K562 (cell line): ENCODE data around the gene C1QTNF12. TPM values are rescaled to one million over a fixed set of nuclear protein-coding genes. Genes with fewer than 3 reads are reported as not detected.

Experiments
- ATAC-seq: fragments of 200-7000 bp; cut with Tn5 transposase; 3 replicates; pipeline ENCODE4 v1.9.1; 2020; ENCODE audit warnings: moderate library complexity
- BruUV-seq: library from RNA; stranded (reverse); fragments of 400-500 nt; replicated peaks from 2 replicates; lab custom pipeline; 2021; lab: Mats Ljungman, UMichigan
- CTCF ChIA-PET: fragments of 300-600 bp; formaldehyde crosslinking; extraction: SDS; loops from one replicate; lab custom pipeline; 2021; ENCODE audit warnings: low intra/inter-chr PET ratio; lab: Yijun Ruan, JAX
- POLR2A ChIA-PET: fragments of 300-600, 350-650 bp; sonication (Branson Sonifier 250); formaldehyde crosslinking; extraction: SDS; loops from one replicate; lab custom pipeline; 2021; ENCODE audit warnings: antibody characterized with exemption, inconsistent platforms; lab: Yijun Ruan, JAX
- DNase-seq, 4 experiments: peaks; one replicate each; pipeline versions ENCODE4 v3.0.0 to v3.0.0-alpha.2; 2011 to 2018; ENCODE audit warnings: low spot score in 3 of 4, mixed read lengths in 3 of 4; ENCODE audit errors: extremely low read depth in 1 of 4
- FAIRE-seq: peaks from 2 replicates; lab custom pipeline; 2011; peaks lifted over from hg19 to GRCh38; lab: Jason Lieb, UNC
- H2AFZ ChIP-seq: 2 replicates; pipeline ENCODE4 v1.6.0; 2011; ENCODE audit warnings: low read depth, low read length, control low read depth, inconsistent platforms
- H3K27ac ChIP-seq: fragments of 200-600 bp; 3 replicates; pipeline ENCODE4 v1.8.0; 2011; ENCODE audit warnings: low read depth, mild to moderate bottlenecking, control low read depth, inconsistent platforms, low read length, moderate library complexity, mixed read lengths; ENCODE audit errors: extremely low read depth
- H3K27me3 ChIP-seq, 2 experiments: fragments of 300-600 bp in 1 of 2; 2 replicates in 1 of 2; 3 replicates in 1 of 2; pipeline versions ENCODE4 v1.6.0 to v1.8.0; 2011; ENCODE audit warnings: inconsistent platforms in 2 of 2, low read length in 2 of 2, mild to moderate bottlenecking in 1 of 2, mixed read lengths in 1 of 2, moderate library complexity in 1 of 2; ENCODE audit not compliant: control insufficient read depth in 2 of 2, insufficient read depth in 2 of 2
- H3K36me3 ChIP-seq: fragments of 300-600 bp; 3 replicates; pipeline ENCODE4 v1.8.0; 2011; ENCODE audit warnings: mild to moderate bottlenecking, low read length, inconsistent platforms; ENCODE audit not compliant: control insufficient read depth, insufficient read depth
- H3K4me1 ChIP-seq, 2 experiments: fragments of 200-600 bp in 1 of 2; replicated peaks in 1 of 2; 2 replicates in 1 of 2; 3 replicates in 1 of 2; pipeline versions ENCODE4 v1.5.1 to v1.8.0; 2011; ENCODE audit warnings: inconsistent platforms in 2 of 2, low read length in 2 of 2, mild to moderate bottlenecking in 1 of 2, mixed read lengths in 1 of 2, moderate library complexity in 1 of 2; ENCODE audit not compliant: control insufficient read depth in 2 of 2, insufficient read depth in 2 of 2
- H3K4me2 ChIP-seq: 2 replicates; pipeline ENCODE4 v1.6.1; 2011; ENCODE audit warnings: low read length, control low read depth, inconsistent platforms, mixed read lengths; ENCODE audit not compliant: insufficient read depth
- H3K4me3 ChIP-seq: fragments of 200-600 bp; sonication (generic), shearing (Covaris generic); 2 replicates; pipeline ENCODE4 v1.5.1; 2016; ENCODE audit warnings: control low read depth, inconsistent platforms
- H3K79me2 ChIP-seq: fragments of 200-600 bp; 3 replicates; pipeline ENCODE4 v1.8.0; 2011; ENCODE audit warnings: low read length, inconsistent platforms; ENCODE audit not compliant: control insufficient read depth, insufficient read depth
- H3K9ac ChIP-seq, 2 experiments: 2 replicates each; pipeline versions ENCODE4 v1.6.0 to v1.6.1; 2011; ENCODE audit warnings: low read depth in 2 of 2, low read length in 2 of 2, control low read depth in 1 of 2, inconsistent platforms in 1 of 2, mild to moderate bottlenecking in 1 of 2, mixed read lengths in 1 of 2; ENCODE audit not compliant: insufficient read depth in 1 of 2
- H3K9me1 ChIP-seq: one replicate; pipeline ENCODE4 v1.6.0; 2011; ENCODE audit warnings: inconsistent platforms, mild to moderate bottlenecking, low read length, moderate library complexity; ENCODE audit not compliant: control insufficient read depth, insufficient read depth
- H3K9me3 ChIP-seq: replicated peaks from 2 replicates; pipeline ENCODE4 v1.5.1; 2011; ENCODE audit warnings: low read depth, low read length, inconsistent platforms; ENCODE audit not compliant: control insufficient read depth, insufficient read depth
- H4K20me1 ChIP-seq: replicated peaks from 2 replicates; pipeline ENCODE4 v1.6.1; 2011; ENCODE audit warnings: low read length, inconsistent platforms, mixed read lengths; ENCODE audit not compliant: control insufficient read depth, insufficient read depth
- PHF8 ChIP-seq: fragments of 200-600 bp; sonication (generic); IDR thresholded peaks from 2 replicates; pipeline ENCODE4 v1.6.1; 2012; ENCODE audit warnings: mixed run types, mild to moderate bottlenecking, inconsistent platforms, low read length, moderate library complexity, borderline replicate concordance
- POLR2G ChIP-seq: fragments of 200-400 bp; formaldehyde crosslinking; IDR thresholded peaks from 2 replicates; pipeline ENCODE4 v1.6.1; 2017; ENCODE audit warnings: low read depth, mild to moderate bottlenecking, antibody characterized with exemption, low read length, moderate library complexity
- RBFOX2 ChIP-seq: fragments of 200-400 bp; formaldehyde crosslinking; IDR thresholded peaks from 2 replicates; pipeline ENCODE4 v1.6.1; 2017; ENCODE audit warnings: low read depth, mild to moderate bottlenecking, low read length, moderate library complexity
- RHOXF2B ChIP-seq: fragments of 250-450 bp; sonication (Bioruptor Pico); conservative IDR thresholded peaks from 2 replicates; pipeline ENCODE4 v1.5.1; 2021
- TRIM24 ChIP-seq, 2 experiments: fragments of 450-650 bp; IDR thresholded peaks; 2 replicates each; pipeline ENCODE4 v1.6.1; 2016
- WGBS: fragments of 100-300 bp; shearing (Covaris generic); methylation state at CpG from one replicate; pipeline ENCODE4 v1.1.6; 2016; ENCODE audit warnings: low coverage, mixed read lengths; ENCODE audit not compliant: insufficient coverage; ENCODE audit errors: missing lambda C conversion rate; 5-methylcytosine and 5-hydroxymethylcytosine counted together
- in situ Hi-C: fragments of 300-500 bp; cut with MboI; formaldehyde crosslinking; loops from 4 replicates; pipeline ENCODE4 v1.15.0; 2018; ENCODE audit warnings: inconsistent platforms, mixed read lengths
- intact Hi-C: fragments of 100-400 bp; cut with micrococcal nuclease; formaldehyde crosslinking; loops from 2 replicates; pipeline ENCODE4 v1.14.2; 2022
- polyA plus RNA-seq, 8 experiments: library from polyadenylated mRNA; depleted of rRNA in 4 of 8; stranded (reverse) in 5 of 8; unstranded in 3 of 8; fragments of >200 nt; fragmentation: Nextera tagmentation in 2 of 8; fragmentation: Illumina TruSeq in 1 of 8; extraction: Ambion mirVana in 2 of 8; extraction: Trizol in 1 of 8; gene quantifications; 2 replicates each; pipeline versions ENCODE4 v1.2.1 to v1.2.3, GENCODE V29; 2011 to 2014; ENCODE audit warnings: inconsistent platforms in 1 of 8, missing spikeins in 1 of 8
- total RNA-seq, 7 experiments: library from RNA; depleted of rRNA in 6 of 7; stranded (reverse); fragments of >200 nt in 6 of 7; fragmentation: Illumina TruSeq in 2 of 7; extraction: Trizol in 2 of 7; gene quantifications; 2 replicates each; pipeline versions ENCODE4 v1.2.1 to v1.2.3, GENCODE V29; 2011 to 2021; ENCODE audit warnings: low replicate concordance in 1 of 7

Gene C1QTNF12
- total and polyA plus RNA-seq, 9 of the 15 experiments (the other 6 are each of a cell fraction or from before 2014, with no cell fraction given): 0.11 to 4.3 (median 0.93) TPM; not detected in 3

DNA sequence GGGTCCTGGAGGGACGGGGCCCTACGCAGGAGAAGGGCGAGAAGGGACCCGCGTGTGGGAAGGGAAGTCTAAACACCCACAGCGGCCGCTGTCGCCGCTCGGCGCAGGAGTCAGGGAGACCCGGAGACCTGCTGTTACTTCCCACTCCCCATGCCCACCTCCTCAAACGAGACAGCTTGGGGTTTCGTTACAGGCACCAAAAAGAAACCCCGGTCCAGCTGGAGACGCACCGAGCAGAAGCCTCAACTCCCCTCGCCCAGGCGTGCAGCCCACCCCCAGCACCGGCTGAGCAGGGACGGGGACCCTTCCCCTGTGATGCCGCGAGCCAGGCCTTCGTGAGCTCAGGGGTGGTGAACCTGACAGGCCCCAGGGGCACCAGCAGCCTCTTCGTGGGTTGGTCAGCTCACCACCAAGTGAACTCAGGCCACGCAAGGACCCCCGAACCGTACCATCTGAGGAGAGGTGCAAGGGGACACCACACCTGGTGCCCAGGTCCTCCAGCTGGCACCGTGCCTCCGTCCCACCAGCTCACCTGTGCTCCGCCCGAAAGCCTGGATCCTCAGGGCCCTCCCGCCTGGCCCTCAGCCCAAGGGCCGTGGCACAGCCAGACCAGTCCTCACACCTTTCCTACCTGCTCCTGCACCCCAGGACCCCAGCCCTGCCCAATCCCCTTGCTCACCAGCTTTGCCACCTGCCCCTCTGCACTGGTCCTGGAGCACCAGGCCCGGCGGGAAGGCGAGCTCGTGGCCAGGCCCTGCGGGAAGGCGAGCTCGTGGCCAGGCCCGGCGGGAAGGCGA, 19.8 kb downstream of the C1QTNF12 start:
- H3K27me3 ChIP-seq: no peaks in the 10 kb centered on the region
- TF ChIP-seq POLR2G (0 out of 2 replicates have a peak, but pooled peaks have one; percentile 44), RBFOX2 (peak; percentile 61; the same call in 1 of the 2 replicates), TRIM24 (IDR thresholded peaks at IDR 0.05) (no peak), PHF8 (no peak), RHOXF2B (CRISPR knock-in tag) (no peak)
- H3K4me2 ChIP-seq: no peak overlapping the region
- no peak for DNase-seq
- H3K36me3 ChIP-seq: peaks cover 82% of the 10 kb centered on the region; the same call in 2 of the 3 replicates
- H3K9me3 ChIP-seq: no peaks in the 10 kb centered on the region
- no peak overlapping the region for H2AFZ ChIP-seq
- no peak for ATAC-seq
- peak overlapping the region in 1 of 2 experiments; percentile 27; a peak in 2 of 4 replicates for H3K9ac ChIP-seq
- no peaks in the 10 kb centered on the region for H3K9me1 ChIP-seq
- FAIRE-seq: no peak
- POLR2A ChIA-PET: interaction anchor here (0.6 to 1.8 kb wide), 6 partner anchors 11 to 101 kb away, joined by 3 to 7 read pairs (median 4); no protein-coding TSS in a partner anchor
- BruUV-seq: no TSS peak
- H3K27ac ChIP-seq: no peak overlapping the region
- CTCF ChIA-PET: no interaction called here
- H4K20me1 ChIP-seq: peaks cover 9% of the 10 kb centered on the region; the same call in 1 of the 2 replicates
- H3K4me1 ChIP-seq: peaks cover 6 to 70% of the 10 kb centered on the region in 2 experiments; a peak in 4 of 5 replicates
- H3K4me3 ChIP-seq: no peak overlapping the region
- 95% methylated on average over 36 of the region's 44 CpGs for WGBS
- H3K79me2 ChIP-seq: peaks cover 77% of the 10 kb centered on the region
- intact Hi-C loops (no loop called here), in situ Hi-C loops (no loop called here)
